ENCODE data around the gene PDE4D. TPM values are rescaled to one million over a fixed set of nuclear protein-coding genes. Genes with fewer than 3 reads are reported as not detected.

Gene PDE4D
- total RNA-seq, 4 donors from 2014 or later: 35.0 to 121 (median 63.4) TPM

- Histone ChIP-seq H3K4me3 (no peak overlapping the region), H3K9me3 (no peaks in the 10 kb centered on the region), H3K27ac (no peak overlapping the region), H3K27me3 (no peaks in the 10 kb centered on the region), H3K36me3 (no peaks in the 10 kb centered on the region), H3K4me1 (no peaks in the 10 kb centered on the region)
- no peak for TF ChIP-seq POLR2AphosphoS5 (IDR thresholded peaks at IDR 0.05)
- no peak for TF ChIP-seq CTCF (IDR thresholded peaks at IDR 0.05)
- no peak for TF ChIP-seq EP300 (IDR thresholded peaks at IDR 0.05)
- TF ChIP-seq POLR2A (IDR thresholded peaks at IDR 0.05): no peak
- 88% methylated on average over 1 of the region's 1 CpG; no CpG with 5 or more reads in 1 of the 2 donors for WGBS, 2 donors (ENCODE audit: low coverage in 1 of 2)
- ATAC-seq: no peak
These were observed 173.5 kb downstream of the PDE4D start for GRCh38 chr5:59720063-59720462.

GRCh38 chr5:59716966-59717500 lies 176.5 kb downstream of the PDE4D start:
- TF ChIP-seq CTCF (IDR thresholded peaks at IDR 0.05) (no peak), EP300 (IDR thresholded peaks at IDR 0.05) (no peak), POLR2AphosphoS5 (IDR thresholded peaks at IDR 0.05) (no peak), POLR2A (IDR thresholded peaks at IDR 0.05) (no peak)
- Histone ChIP-seq H3K27me3 (no peaks in the 10 kb centered on the region), H3K9me3 (no peaks in the 10 kb centered on the region), H3K36me3 (no peaks in the 10 kb centered on the region), H3K4me3 (no peak overlapping the region), H3K4me1 (peaks cover 0 to 7% (median 0%) of the 10 kb centered on the region in 3 donors), H3K27ac (no peak overlapping the region)
- ATAC-seq: no peak
- 100% methylated on average over 1 of the region's 1 CpG for WGBS, 2 donors (ENCODE audit: low coverage in 1 of 2)

- TF ChIP-seq POLR2A (IDR thresholded peaks at IDR 0.05) (no peak), CTCF (IDR thresholded peaks at IDR 0.05) (no peak), POLR2AphosphoS5 (IDR thresholded peaks at IDR 0.05) (no peak), EP300 (IDR thresholded peaks at IDR 0.05) (no peak)
- no peak for ATAC-seq
- WGBS, 2 donors (ENCODE audit: low coverage in 1 of 2): 97% methylated on average over 8 of the region's 9 CpGs; no CpG with 5 or more reads in 1 of the 2 donors
- Histone ChIP-seq H3K27me3 (no peaks in the 10 kb centered on the region), H3K4me1 (peaks cover 0 to 7% (median 0%) of the 10 kb centered on the region in 3 donors), H3K36me3 (no peaks in the 10 kb centered on the region), H3K27ac (no peak overlapping the region), H3K4me3 (no peak overlapping the region), H3K9me3 (no peaks in the 10 kb centered on the region)
These were observed 177.5 kb downstream of the PDE4D start for GRCh38 chr5:59716029-59716428.

- TF ChIP-seq CTCF (IDR thresholded peaks at IDR 0.05): no peak
- TF ChIP-seq POLR2AphosphoS5 (IDR thresholded peaks at IDR 0.05): no peak
- no peak for TF ChIP-seq POLR2A (IDR thresholded peaks at IDR 0.05)
- no peak for TF ChIP-seq EP300 (IDR thresholded peaks at IDR 0.05)
- Histone ChIP-seq H3K27me3 (no peaks in the 10 kb centered on the region), H3K4me3 (no peak overlapping the region), H3K4me1 (peaks cover 0 to 15% (median 4%) of the 10 kb centered on the region in 3 donors), H3K36me3 (no peaks in the 10 kb centered on the region), H3K9me3 (no peaks in the 10 kb centered on the region), H3K27ac (no peak overlapping the region)
- ATAC-seq: no peak
- WGBS, 2 donors (ENCODE audit: low coverage in 1 of 2): 100% methylated on average over 1 of the region's 5 CpGs; no CpG with 5 or more reads in 1 of the 2 donors
These were observed 178.3 kb downstream of the PDE4D start for GRCh38 chr5:59715228-59715627.

GRCh38 chr5:59713498-59713844 lies 180.1 kb downstream of the PDE4D start:
- TF ChIP-seq EP300 (IDR thresholded peaks at IDR 0.05) (no peak), POLR2A (IDR thresholded peaks at IDR 0.05) (no peak), POLR2AphosphoS5 (IDR thresholded peaks at IDR 0.05) (no peak), CTCF (IDR thresholded peaks at IDR 0.05) (no peak)
- WGBS, 2 donors (ENCODE audit: low coverage in 1 of 2): 96% methylated on average over 4 of the region's 6 CpGs; no CpG with 5 or more reads in 1 of the 2 donors
- peaks cover 3 to 28% (median 6%) of the 10 kb centered on the region in 3 donors for H3K4me1 ChIP-seq
- no peaks in the 10 kb centered on the region for H3K27me3 ChIP-seq
- no peaks in the 10 kb centered on the region for H3K9me3 ChIP-seq
- no peak overlapping the region for H3K27ac ChIP-seq
- no peaks in the 10 kb centered on the region for H3K36me3 ChIP-seq
- no peak overlapping the region for H3K4me3 ChIP-seq
- ATAC-seq: peak; percentile 16
